H1 (cell line): ENCODE results near the gene CFAP74.

Experiments
- ATF3 ChIP-seq: IDR thresholded peaks from 2 replicates; pipeline ENCODE4 v1.6.1; 2011; ENCODE audit warnings: low read depth, mild to moderate bottlenecking, low read length; ENCODE audit not compliant: insufficient read depth
- CHD2 ChIP-seq: IDR thresholded peaks from 2 replicates; pipeline ENCODE4 v1.6.1; 2012; ENCODE audit warnings: low read length, improper control_type of control experiment
- EP300 ChIP-seq, 2 experiments: IDR thresholded peaks; 1 replicate in 1 of 2; 2 replicates in 1 of 2; pipeline ENCODE4 v1.6.1; 2011 to 2012; ENCODE audit warnings: low read depth in 2 of 2, low read length in 2 of 2, mild to moderate bottlenecking in 2 of 2, borderline replicate concordance in 1 of 2, inconsistent platforms in 1 of 2, moderate library complexity in 1 of 2
- EZH2 ChIP-seq: fragments of 200-600 bp; sonication (generic); IDR thresholded peaks from 2 replicates; pipeline ENCODE4 v1.7.1; 2012; ENCODE audit warnings: low read depth, mild to moderate bottlenecking, moderate library complexity, low read length, inconsistent platforms; ENCODE audit not compliant: severe bottlenecking
- JUN ChIP-seq: IDR thresholded peaks from 2 replicates; pipeline ENCODE4 v1.6.1; 2011; ENCODE audit warnings: low read depth, mild to moderate bottlenecking, improper control_type of control experiment, low read length
- POLR2A ChIP-seq, 2 experiments: IDR thresholded peaks; 1 replicate in 1 of 2; 2 replicates in 1 of 2; pipeline ENCODE4 v1.6.1; 2011; ENCODE audit warnings: low read depth in 2 of 2, low read length in 2 of 2, mild to moderate bottlenecking in 2 of 2; ENCODE audit errors: control extremely low read depth in 1 of 2
- TAF1 ChIP-seq: IDR thresholded peaks from 2 replicates; pipeline ENCODE4 v1.6.1; 2011; ENCODE audit warnings: mild to moderate bottlenecking, low read depth, low read length
- USF2 ChIP-seq: IDR thresholded peaks from 2 replicates; pipeline ENCODE4 v1.6.1; 2011; ENCODE audit warnings: low read length, improper control_type of control experiment
- ZNF274 ChIP-seq: IDR thresholded peaks from 2 replicates; pipeline ENCODE4 v1.7.0; 2012; ENCODE audit warnings: low read length, borderline replicate concordance; ENCODE audit errors: extremely low read depth
- TF ChIP-seq, protein P1 (sequence below), 3 experiments: IDR thresholded peaks; 1 replicate in 2 of 3; 2 replicates in 1 of 3; pipeline versions ENCODE4 v1.5.1 to v1.6.1; 2011; ENCODE audit warnings: low read length in 3 of 3, mild to moderate bottlenecking in 3 of 3, inconsistent platforms in 2 of 3, low read depth in 1 of 3, moderate library complexity in 1 of 3; ENCODE audit not compliant: insufficient read depth in 1 of 3; ENCODE audit errors: control extremely low read depth in 1 of 3

DNA sequence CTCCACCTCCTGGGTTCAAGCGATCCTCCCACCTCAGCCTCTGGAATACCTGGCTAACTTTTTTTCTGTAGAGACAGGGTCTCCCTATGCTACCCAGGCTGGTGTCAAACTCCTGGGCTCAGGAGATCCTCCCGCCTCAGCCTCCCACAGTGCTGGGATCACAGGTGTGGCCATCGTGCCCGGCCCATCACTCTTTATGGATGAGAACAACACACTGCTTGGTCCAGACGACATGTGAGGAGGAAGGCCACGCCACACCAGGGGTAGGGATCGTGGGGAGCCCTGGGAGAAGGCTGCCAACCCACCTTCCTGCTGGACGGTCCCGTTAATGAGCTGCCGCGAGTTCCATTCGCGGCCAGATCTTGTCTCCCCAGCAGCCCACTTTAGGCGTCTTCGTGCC is 10.6 kb upstream of the CFAP74 start:
- TF ChIP-seq EP300 (IDR thresholded peaks at IDR 0.05; ENCODE audit: borderline replicate concordance in 1 of 2, low read depth in 2 of 2, low read length in 2 of 2) = no peak
- TF ChIP-seq POLR2A (IDR thresholded peaks at IDR 0.05; ENCODE audit: control extremely low read depth in 1 of 2, low read depth in 2 of 2, low read length in 2 of 2) = no peak
- TF ChIP-seq ZNF274 = no peak
- no peak for TF ChIP-seq CHD2
- no peak for TF ChIP-seq USF2
- TF ChIP-seq, protein P1, sequence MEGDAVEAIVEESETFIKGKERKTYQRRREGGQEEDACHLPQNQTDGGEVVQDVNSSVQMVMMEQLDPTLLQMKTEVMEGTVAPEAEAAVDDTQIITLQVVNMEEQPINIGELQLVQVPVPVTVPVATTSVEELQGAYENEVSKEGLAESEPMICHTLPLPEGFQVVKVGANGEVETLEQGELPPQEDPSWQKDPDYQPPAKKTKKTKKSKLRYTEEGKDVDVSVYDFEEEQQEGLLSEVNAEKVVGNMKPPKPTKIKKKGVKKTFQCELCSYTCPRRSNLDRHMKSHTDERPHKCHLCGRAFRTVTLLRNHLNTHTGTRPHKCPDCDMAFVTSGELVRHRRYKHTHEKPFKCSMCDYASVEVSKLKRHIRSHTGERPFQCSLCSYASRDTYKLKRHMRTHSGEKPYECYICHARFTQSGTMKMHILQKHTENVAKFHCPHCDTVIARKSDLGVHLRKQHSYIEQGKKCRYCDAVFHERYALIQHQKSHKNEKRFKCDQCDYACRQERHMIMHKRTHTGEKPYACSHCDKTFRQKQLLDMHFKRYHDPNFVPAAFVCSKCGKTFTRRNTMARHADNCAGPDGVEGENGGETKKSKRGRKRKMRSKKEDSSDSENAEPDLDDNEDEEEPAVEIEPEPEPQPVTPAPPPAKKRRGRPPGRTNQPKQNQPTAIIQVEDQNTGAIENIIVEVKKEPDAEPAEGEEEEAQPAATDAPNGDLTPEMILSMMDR (IDR thresholded peaks at IDR 0.05; ENCODE audit: control extremely low read depth in 1 of 3, insufficient read depth in 1 of 3, low read depth in 1 of 3, low read length in 3 of 3) = no peak
- TF ChIP-seq TAF1 = no peak
- TF ChIP-seq JUN = no peak
- TF ChIP-seq EZH2 = no peak
- no peak for TF ChIP-seq ATF3
